Endometrium (tissue), 2 donors: ENCODE results near the gene PHACTR2.
"Not testable (repeated sequence)": the region's sequence is repeated elsewhere in the genome, so short reads cannot be mapped to it uniquely, and the experiment has no call there.

Experiments used
- FAIRE-seq: peaks from 2 replicates; lab custom pipeline; 2012; peaks lifted over from hg19 to GRCh38; lab: Jason Lieb, UNC
- donor health status: control.
- donor health status: control.

The PHACTR2 gene

GRCh38 chr6:143766185-143766553 is 88.4 kb downstream of the PHACTR2 start:
- FAIRE-seq = no peak

- no peak for FAIRE-seq
Observed at GRCh38 chr6:143767433-143767832, 89.7 kb downstream of the PHACTR2 start.

DNA sequence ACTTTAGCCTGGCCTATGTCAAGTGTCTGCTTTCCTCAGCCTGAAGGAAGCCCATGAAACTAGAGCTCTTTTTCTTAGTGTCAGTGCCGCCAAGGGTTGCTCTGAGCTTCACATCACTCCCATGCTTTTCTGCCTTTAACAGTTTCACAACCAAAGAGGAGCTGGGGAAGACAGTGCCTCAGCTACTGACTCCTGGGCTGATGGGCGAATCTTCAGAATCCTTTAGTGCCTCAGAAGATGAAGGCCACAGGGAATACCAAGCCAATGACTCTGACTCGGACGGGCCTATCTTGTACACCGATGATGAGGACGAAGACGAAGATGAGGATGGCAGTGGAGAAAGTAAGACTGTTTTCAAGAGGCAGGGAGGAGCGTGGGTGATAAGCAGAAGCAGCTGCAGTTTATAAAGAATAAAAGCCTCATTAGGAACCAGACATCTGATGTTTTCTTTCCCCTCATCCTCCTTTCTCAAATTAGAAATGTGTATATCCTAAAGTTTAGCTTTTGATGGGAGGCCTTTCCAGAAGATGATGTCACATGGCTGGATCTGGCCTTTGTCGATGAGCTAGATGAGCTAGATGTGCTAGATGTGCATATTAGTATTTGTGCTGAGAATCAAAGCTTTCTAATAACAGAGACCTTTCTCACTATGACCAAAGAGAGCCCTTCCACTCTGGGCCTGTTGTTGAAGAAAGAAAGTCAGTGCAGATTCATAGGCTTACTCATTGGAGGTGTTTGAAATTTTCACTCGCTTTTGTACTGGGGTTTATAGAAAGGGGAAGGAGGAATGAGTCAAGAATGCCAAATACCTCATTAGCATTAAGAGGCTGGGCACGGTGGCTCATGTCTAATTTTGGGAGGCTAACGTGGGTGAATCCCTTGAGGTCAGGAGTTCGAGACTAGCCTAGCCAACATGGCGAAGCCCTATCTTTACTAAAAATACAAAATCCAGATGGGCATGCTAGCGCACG is 94.6 kb downstream of the PHACTR2 start:
- no peak for FAIRE-seq

DNA sequence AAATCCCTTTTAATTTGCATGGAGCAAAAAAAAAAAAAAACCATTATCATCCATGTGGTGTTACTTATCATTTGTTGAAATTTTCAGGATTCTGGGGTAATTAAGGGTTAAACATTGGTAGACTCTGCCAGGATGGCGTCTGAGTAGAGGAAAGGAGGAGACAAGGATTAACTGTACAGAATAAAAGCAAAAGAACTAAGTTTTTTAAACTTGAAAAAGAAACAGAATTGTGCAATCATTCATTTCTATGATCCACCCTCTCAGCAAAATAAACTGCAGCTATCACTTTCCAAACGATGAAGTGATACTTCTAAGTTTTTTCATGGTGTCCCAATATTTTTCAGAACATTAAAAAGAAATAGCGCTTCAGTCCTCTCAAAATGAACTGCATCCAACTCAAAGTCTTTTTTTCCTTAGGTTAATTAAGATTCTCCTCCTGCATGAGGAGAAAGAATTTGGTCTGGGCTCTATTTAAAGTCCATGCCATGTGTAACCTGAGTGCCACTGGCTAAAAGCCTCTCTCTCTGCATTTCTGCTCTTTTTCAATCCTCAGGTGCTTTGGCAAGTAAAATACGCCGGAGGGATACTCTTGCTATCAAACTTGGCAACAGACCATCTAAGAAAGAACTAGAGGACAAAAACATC is 95.9 kb downstream of the PHACTR2 start:
- FAIRE-seq = no peak

GRCh38 chr6:143774347-143774746 is 96.6 kb downstream of the PHACTR2 start:
- FAIRE-seq = no peak

DNA sequence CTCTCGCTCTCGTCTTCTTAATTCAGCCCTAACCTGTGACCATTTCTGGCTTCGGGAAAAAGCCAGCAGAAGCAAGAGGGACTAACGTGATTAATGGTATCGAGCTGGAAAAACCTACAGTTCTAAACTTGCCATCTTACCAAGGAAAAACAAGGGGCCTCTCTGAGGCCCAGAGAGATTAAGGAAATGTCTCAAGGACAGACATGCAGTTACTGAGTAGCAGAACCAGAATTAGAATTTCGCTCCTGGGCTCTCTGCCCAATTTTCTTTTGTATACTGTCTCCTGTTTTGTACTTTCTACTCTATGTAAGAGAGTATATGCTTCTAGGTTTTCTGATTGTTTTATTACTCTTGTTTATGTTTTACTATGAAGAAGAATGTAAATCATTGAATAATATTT is 97.6 kb downstream of the PHACTR2 start:
- no peak for FAIRE-seq

GRCh38 chr6:143778926-143779325 is 101.2 kb downstream of the PHACTR2 start:
- no peak for FAIRE-seq

GRCh38 chr6:143782481-143782880 is 104.7 kb downstream of the PHACTR2 start:
- no peak for FAIRE-seq

GRCh38 chr6:143783077-143783476 is 105.3 kb downstream of the PHACTR2 start:
- no peak for FAIRE-seq

DNA sequence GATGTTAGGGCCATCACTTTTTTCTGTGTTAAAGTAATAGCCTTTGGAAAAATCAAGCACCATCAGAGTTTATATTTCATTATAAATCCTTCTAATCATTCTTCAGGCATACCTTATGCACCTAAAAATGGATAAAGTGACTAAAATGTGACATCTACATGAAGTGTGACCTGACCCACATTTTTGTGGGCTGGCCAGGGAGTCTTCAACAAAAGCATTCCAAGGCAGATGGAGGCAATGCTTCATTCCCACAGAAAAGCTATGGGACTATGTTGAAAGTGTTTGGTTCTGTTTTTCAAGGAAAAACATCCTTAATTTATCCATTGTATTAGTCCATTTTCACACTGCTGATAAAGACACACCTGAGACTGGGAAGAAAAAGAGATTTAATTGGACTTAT is 106.6 kb downstream of the PHACTR2 start:
- no peak for FAIRE-seq

DNA sequence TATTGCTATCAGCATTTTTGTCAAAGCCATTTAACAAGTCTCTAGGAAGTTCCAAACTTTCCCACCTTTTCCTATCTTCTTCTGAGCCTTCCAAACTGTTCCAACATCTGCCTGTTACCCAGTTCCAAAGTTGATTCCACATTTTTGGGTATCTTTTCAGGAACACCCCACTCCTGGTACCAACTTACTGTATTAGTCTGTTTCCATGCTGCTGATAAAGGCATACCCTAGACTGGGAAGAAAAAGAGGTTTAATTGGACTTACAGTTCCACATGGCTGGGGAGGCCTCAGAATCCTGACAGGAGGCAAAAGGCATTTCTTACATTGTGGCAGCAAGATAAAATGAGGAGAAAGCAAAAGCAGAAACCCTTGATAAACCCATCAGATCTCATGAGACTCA is 108.6 kb downstream of the PHACTR2 start:
- not testable (repeated sequence) for FAIRE-seq

DNA sequence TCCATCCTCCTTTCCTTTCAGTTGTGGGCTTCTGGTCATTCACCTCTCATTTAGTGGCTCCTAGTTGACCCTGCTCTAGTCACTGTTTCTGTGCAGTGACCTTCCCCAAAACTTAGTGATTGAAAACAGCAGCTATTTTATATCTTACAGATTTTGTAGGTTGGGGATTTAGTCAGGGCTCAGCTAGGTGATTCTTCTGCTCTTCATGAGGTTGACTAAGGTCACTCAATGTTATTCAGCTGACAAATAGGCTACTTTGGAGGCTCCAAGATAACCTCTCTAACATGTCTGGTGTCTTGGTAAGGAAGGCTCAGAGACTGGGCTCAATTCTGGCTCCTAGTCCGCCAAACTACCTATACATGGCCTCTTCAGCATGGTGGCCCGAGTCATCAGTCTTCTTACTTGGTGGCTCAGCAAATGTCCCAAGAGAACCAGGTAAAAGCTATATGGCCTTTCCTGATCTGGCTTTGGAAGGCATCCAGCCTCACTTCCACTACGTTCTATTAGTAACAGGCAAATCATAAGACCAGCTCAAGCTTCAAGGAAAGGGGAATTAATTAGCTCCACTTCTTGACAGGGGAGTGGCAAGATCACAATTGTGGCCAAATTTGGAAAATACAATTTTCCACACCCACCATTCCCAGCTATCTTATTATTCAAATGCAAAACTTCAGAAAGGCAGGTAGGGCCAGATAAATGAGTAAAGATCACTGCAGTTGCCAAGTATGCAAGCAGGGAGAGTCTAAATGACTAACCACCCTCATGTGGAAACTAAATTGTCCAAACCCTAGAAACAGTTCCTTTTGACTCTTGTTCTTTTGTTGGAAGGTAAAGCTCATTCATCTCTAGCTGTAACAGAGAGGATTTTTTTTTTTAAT is 114.9 kb downstream of the PHACTR2 start:
- FAIRE-seq = no peak

- FAIRE-seq = no peak
Observed at GRCh38 chr6:143793280-143793619, 115.5 kb downstream of the PHACTR2 start.

GRCh38 chr6:143796551-143796950 is 118.8 kb downstream of the PHACTR2 start:
- not testable (repeated sequence) for FAIRE-seq

GRCh38 chr6:143798487-143798886 is 120.7 kb downstream of the PHACTR2 start:
- FAIRE-seq = not testable (repeated sequence)

DNA sequence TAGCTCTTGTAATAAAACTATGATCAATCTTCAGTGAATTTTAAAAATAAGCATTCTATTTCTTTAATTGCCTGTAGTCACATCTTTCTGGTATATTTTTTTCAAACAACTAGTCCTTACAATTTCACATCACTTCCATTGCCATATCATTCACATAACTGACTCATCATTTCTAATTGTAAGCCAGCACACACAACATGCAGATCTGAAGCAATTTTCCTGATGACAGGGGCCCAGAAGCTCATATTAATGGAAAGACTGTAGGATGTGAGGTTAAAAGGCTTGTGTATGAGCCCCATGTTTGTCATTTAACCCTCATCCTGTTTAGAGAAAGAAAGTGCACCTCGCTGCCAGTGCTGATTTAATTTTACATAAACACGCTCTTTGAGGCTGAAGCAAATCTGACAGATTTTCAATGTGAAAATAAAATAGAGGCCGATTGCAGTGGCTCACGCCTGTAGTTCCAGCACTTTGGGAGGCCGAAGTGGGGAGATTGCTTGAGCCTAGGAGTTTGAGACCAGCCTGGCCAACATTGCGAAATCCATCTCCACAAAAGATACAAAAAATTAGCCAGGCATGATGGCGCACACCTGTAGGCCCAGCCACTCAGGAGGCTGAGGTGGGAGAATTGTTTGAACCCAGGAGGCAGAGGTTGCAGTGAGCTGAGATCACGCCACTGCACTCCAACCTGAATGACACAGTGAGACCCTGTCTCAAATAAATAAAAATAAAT is 125.2 kb downstream of the PHACTR2 start:
- no peak for FAIRE-seq

- FAIRE-seq = no peak
Observed at GRCh38 chr6:143803769-143804568, 126.2 kb downstream of the PHACTR2 start.

DNA sequence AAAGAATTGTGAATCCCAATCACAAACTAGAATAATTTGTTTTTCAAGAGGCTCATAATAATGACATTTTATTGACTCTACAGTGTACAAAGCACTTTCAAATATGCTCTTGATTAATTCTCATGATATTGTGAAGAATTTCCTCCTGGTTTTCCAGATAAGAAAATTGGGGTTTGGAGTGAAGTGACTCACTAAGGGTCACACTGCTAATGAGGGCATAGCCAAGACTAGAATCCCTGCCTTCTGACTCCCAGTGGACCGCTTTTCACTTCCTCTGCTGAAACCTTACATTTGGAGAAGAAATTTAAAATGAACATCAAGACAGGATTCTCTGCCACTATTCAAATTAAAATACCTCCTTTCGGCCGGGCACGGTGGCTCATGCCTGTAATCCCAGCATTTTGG is 127.1 kb downstream of the PHACTR2 start:
- no peak for FAIRE-seq

DNA sequence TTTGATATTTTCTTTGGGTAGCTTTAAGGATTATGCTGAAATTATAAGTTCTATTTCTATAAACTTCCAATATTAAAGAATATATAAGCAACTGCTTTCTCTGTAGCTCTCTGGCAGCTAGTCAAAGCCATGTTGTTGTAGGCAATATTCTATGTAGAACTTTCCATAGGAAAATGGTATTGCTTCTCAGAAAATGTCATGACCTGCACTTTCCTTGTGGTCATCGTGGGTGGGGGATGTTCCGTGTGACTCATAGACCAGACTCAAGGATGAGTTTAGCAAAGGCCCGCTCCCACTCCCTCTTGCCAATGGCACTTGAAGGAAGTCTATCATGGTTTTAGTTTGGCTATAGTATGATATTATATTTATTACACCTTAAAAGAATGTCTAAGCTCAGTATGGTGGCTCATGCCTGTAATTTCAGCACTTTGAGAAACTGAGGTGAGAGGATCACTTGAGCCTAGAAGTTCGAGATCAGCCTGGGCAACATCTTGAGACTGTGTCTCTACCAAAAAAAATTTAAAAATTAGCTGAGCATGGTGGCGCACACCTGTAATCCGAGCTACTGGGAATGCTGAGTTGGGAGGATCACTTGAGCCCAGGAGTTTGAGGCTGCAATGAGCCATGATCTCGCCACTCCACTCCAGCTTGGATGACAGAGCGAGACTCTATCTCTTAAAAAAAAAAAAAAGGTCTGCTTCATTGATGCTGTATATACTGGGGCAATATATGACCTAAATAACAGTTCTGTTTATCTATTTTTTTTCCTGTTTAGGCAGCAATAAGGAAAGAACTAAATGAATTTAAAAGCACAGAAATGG is 128.7 kb downstream of the PHACTR2 start:
- FAIRE-seq = no peak

DNA sequence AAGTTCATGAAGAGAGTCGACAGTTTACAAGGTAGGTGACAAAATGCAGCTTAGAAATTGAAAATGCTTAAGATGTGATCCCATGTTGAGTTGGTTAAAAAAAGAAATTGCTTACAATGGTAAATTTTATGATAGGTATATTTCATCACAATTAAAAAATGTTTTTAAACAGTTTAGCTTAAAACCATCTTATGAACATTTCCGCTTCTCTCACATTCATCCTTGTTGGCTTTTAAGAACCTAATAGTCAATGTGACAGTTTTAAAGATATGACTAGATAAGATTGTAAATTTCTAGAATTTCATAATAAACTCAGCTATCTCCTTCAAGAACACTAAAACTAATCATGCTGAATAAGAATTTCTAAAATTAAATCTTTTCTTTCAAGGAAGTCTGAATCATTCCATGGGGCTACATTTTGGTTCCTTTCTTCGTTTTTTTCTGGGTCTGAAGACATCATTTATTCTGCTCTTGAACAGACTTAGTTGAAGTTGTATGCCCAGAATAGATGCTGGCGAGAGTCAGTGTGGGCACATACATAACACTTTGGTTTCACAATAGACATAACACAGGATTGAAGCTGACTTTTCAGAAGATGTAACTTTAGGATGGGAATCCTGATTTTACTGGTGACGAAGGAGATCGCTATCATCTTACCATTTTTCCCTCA is 129.5 kb downstream of the PHACTR2 start:
- FAIRE-seq = no peak
